ENCODE results near the gene PTGER2. TPM values are rescaled to one million over a fixed set of nuclear protein-coding genes. Genes with fewer than 3 reads are reported as not detected.
A peak's percentile ranks its signal among the peaks of the same experiment; 100 is the strongest.

The PTGER2 gene
- polyA plus RNA-seq, 1 donor from 2014 or later = 2.8 TPM

DNA sequence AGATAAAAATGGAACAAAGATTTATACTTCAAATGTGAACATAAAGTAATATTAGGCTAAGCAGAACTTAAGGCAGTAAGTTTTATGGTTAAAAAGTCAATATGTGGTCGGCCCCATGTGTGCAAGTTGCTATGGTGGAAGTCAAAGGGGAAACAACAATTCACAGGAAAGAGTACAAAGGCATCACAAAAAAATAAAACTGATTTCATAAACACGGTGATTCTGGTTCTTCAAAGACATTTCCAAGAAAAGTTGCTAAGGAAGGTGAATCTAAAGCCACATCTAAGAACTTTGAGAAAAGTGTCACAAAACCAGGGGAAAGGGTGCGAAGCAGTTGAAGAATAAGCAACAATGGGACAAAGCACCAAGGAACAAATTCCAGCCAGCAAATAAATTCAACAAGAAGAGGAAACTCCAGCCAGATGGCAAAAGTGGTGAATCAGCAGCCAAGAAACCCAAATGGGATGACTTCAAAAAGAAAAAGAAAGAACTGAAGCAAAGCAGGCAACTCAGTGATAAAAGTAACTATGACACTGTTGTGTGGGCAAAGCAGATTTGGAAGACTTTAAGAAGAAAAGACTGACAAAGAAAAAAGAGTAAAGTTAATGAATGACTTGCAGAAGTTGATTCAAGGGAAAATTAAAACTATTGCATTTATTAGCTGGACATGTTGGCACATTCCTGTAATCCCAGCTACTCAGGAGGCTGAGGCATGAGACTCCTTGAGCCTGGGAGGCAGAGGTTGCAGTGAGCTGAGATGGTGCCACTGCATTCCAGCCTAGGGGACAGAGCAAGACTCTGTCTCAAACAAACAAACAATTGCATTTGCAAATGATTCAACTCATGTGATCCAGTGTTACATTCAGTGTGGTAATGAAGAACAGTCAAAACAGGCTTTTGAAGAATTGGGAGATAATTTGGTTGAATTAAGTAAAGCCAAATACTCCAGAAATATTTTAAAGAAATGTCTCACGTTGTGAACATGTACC is 27.2 kb upstream of the PTGER2 start:
- Mint-ChIP-seq H3K27me3 (peaks cover 25% of the 10 kb centered on the region), H3K36me3 (peaks cover 1% of the 10 kb centered on the region), H3K9me3 (peaks cover 0 to 5% (median 0%) of the 10 kb centered on the region in 3 donors), H3K4me1 (no peaks in the 10 kb centered on the region), H3K27ac (no peak overlapping the region), H3K4me3 (no peak overlapping the region)

- no peak overlapping the region for H3K27ac Mint-ChIP-seq
- no peaks in the 10 kb centered on the region for H3K9me3 Mint-ChIP-seq
- no peaks in the 10 kb centered on the region for H3K36me3 Mint-ChIP-seq
- no peak overlapping the region for H3K4me3 Mint-ChIP-seq
- no peaks in the 10 kb centered on the region for H3K4me1 Mint-ChIP-seq
- H3K27me3 Mint-ChIP-seq = peaks cover 1% of the 10 kb centered on the region
Measured at GRCh38 chr14:52296378-52296777, 17.7 kb upstream of the PTGER2 start.

- no peak overlapping the region for H3K27ac Mint-ChIP-seq
- no peaks in the 10 kb centered on the region for H3K4me1 Mint-ChIP-seq
- H3K9me3 Mint-ChIP-seq = no peaks in the 10 kb centered on the region
- H3K36me3 Mint-ChIP-seq = no peaks in the 10 kb centered on the region
- H3K4me3 Mint-ChIP-seq = no peak overlapping the region
- H3K27me3 Mint-ChIP-seq = peaks cover 11% of the 10 kb centered on the region
Measured at GRCh38 chr14:52298795-52299194, 15.3 kb upstream of the PTGER2 start.

GRCh38 chr14:52299692-52300278 is 14.3 kb upstream of the PTGER2 start:
- peaks cover 14% of the 10 kb centered on the region for H3K27me3 Mint-ChIP-seq
- no peak overlapping the region for H3K4me3 Mint-ChIP-seq
- H3K9me3 Mint-ChIP-seq = no peaks in the 10 kb centered on the region
- no peaks in the 10 kb centered on the region for H3K36me3 Mint-ChIP-seq
- H3K4me1 Mint-ChIP-seq = no peaks in the 10 kb centered on the region
- no peak overlapping the region for H3K27ac Mint-ChIP-seq

GRCh38 chr14:52303236-52303635 is 10.9 kb upstream of the PTGER2 start:
- no peak overlapping the region for H3K4me3 Mint-ChIP-seq
- H3K27me3 Mint-ChIP-seq = peaks cover 14% of the 10 kb centered on the region
- H3K27ac Mint-ChIP-seq = peak overlapping the region in 1 of 3 donors; percentile 4
- no peaks in the 10 kb centered on the region for H3K4me1 Mint-ChIP-seq
- no peaks in the 10 kb centered on the region for H3K9me3 Mint-ChIP-seq
- peaks cover 2% of the 10 kb centered on the region for H3K36me3 Mint-ChIP-seq

DNA sequence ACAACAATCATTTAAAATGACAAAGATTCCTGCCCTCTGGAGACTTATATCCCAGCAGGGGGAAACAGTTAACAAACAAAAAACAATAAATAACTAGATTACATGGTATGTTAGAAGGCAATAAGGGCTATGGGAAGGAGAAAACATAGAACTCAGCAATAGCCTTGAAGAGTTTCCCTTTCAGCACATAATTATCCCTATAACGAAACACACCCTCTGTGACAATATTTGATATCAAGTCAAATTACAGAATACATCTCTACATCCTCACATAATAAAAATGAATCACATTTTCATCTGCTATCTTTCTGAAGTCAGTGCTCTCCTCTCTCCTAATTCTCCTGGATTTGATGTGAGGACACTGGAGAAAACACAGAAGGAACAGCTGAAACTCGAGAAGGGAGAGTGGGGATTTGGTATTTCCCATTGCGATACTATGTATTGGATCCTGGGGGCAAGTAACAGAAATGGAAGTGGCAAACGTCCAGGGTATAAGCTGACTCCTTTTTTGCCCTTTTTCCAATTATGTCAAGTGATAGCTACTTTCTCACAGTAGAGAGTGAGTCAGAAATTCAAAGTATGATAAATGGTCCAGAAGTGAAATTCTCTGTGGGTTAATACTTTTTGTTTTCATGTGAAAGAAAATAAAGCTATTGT is 9.7 kb upstream of the PTGER2 start:
- Mint-ChIP-seq H3K36me3 (peaks cover 2% of the 10 kb centered on the region), H3K4me3 (no peak overlapping the region), H3K27me3 (peaks cover 14% of the 10 kb centered on the region), H3K27ac (no peak overlapping the region), H3K9me3 (no peaks in the 10 kb centered on the region), H3K4me1 (no peaks in the 10 kb centered on the region)

- no peaks in the 10 kb centered on the region for H3K4me1 Mint-ChIP-seq
- H3K36me3 Mint-ChIP-seq = peaks cover 2% of the 10 kb centered on the region
- no peak overlapping the region for H3K27ac Mint-ChIP-seq
- H3K27me3 Mint-ChIP-seq = peaks cover 14% of the 10 kb centered on the region
- no peak overlapping the region for H3K4me3 Mint-ChIP-seq
- H3K9me3 Mint-ChIP-seq = no peaks in the 10 kb centered on the region
Measured at GRCh38 chr14:52305014-52305413, 9.1 kb upstream of the PTGER2 start.

- H3K27ac Mint-ChIP-seq = no peak overlapping the region
- peaks cover 2% of the 10 kb centered on the region for H3K36me3 Mint-ChIP-seq
- peaks cover 13 to 14% (median 13%) of the 10 kb centered on the region in 3 donors for H3K4me1 Mint-ChIP-seq
- H3K4me3 Mint-ChIP-seq = no peak overlapping the region
- peaks cover 18% of the 10 kb centered on the region for H3K27me3 Mint-ChIP-seq
- no peaks in the 10 kb centered on the region for H3K9me3 Mint-ChIP-seq
Measured at GRCh38 chr14:52307376-52307775, 6.7 kb upstream of the PTGER2 start.

GRCh38 chr14:52307905-52308304 is 6.2 kb upstream of the PTGER2 start:
- Mint-ChIP-seq H3K4me1 (peaks cover 14 to 17% (median 14%) of the 10 kb centered on the region in 3 donors), H3K9me3 (no peaks in the 10 kb centered on the region), H3K4me3 (no peak overlapping the region), H3K27ac (no peak overlapping the region), H3K27me3 (peaks cover 15% of the 10 kb centered on the region), H3K36me3 (peaks cover 2% of the 10 kb centered on the region)

DNA sequence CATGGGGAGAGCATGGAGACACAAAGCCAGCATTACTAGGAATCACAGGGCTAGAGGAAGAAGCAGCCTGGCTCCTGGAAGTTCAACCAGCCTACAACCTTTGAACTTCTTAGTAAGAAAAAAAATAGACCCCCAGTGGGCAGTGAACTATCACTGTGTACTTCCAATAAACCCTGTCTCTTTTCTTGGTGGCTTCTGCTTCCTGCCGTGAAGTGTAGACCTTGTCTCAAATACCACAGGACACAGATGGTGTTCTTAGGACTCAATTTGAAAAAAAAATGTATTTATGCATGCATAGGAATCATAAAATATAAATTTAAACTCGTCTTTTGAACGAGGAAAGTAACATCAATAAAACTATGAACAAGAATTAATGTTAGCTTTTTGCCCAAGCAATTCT is 3.6 kb upstream of the PTGER2 start:
- peaks cover 31% of the 10 kb centered on the region for H3K27me3 Mint-ChIP-seq
- no peak overlapping the region for H3K4me3 Mint-ChIP-seq
- peaks cover 2% of the 10 kb centered on the region for H3K36me3 Mint-ChIP-seq
- H3K9me3 Mint-ChIP-seq = peaks cover 0 to 2% (median 0%) of the 10 kb centered on the region in 3 donors
- no peak overlapping the region for H3K27ac Mint-ChIP-seq
- H3K4me1 Mint-ChIP-seq = peaks cover 25 to 28% (median 26%) of the 10 kb centered on the region in 3 donors

DNA sequence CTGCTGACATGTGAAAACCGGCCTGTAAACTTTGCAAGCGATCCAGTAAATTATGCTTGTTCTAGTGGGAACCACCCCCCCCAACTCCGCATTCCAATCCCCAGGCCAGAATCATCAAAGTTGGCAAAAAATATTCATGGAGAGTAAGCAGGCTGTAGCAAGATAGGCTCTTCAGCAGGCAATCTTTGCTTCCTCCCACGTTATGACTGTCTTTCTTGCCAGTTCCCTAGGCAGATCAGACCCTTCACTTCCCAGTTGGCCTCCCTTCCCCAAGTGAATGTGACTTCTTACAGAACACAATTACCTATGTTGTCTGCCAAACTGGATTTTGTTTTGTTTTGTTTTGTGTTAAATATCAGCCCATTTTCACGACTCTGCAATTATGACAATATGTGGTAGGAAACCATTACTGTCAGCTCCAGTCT is 1.2 kb upstream of the PTGER2 start:
- Mint-ChIP-seq H3K4me3 (peak overlapping the region; percentile 18 to 70 (median 54)), H3K27me3 (peaks cover 50% of the 10 kb centered on the region), H3K9me3 (peaks cover 0 to 2% (median 0%) of the 10 kb centered on the region in 3 donors), H3K27ac (peak overlapping the region in 1 of 3 donors; percentile 53), H3K4me1 (peaks cover 27 to 30% (median 28%) of the 10 kb centered on the region in 3 donors), H3K36me3 (no peaks in the 10 kb centered on the region)

GRCh38 chr14:52313462-52313861 is 650 bp upstream of the PTGER2 start:
- peak overlapping the region in 2 of 3 donors; percentile 53 to 58 for H3K27ac Mint-ChIP-seq
- H3K9me3 Mint-ChIP-seq = peaks cover 0 to 2% (median 0%) of the 10 kb centered on the region in 3 donors
- H3K36me3 Mint-ChIP-seq = no peaks in the 10 kb centered on the region
- H3K4me3 Mint-ChIP-seq = peak overlapping the region; percentile 52 to 86 (median 64)
- peaks cover 53% of the 10 kb centered on the region for H3K27me3 Mint-ChIP-seq
- H3K4me1 Mint-ChIP-seq = peaks cover 27 to 30% (median 28%) of the 10 kb centered on the region in 3 donors

- Mint-ChIP-seq H3K4me3 (peak overlapping the region; percentile 84 to 96 (median 88)), H3K9me3 (peaks cover 0 to 5% (median 0%) of the 10 kb centered on the region in 3 donors), H3K4me1 (peaks cover 27 to 30% (median 28%) of the 10 kb centered on the region in 3 donors), H3K36me3 (no peaks in the 10 kb centered on the region), H3K27ac (peak overlapping the region in 2 of 3 donors; percentile 23 to 82), H3K27me3 (peaks cover 53% of the 10 kb centered on the region)
Measured at GRCh38 chr14:52314595-52315354, 663 bp downstream of the PTGER2 start.

GRCh38 chr14:52315355-52315718 is 1.2 kb downstream of the PTGER2 start:
- H3K4me1 Mint-ChIP-seq = peaks cover 27 to 30% (median 28%) of the 10 kb centered on the region in 3 donors
- H3K27me3 Mint-ChIP-seq = peaks cover 55% of the 10 kb centered on the region

More at GRCh38 chr14:52315355-52315718, 1.2 kb downstream of the PTGER2 start:
- Mint-ChIP-seq H3K4me3 (peak overlapping the region; percentile 84 to 96 (median 88)), H3K36me3 (no peaks in the 10 kb centered on the region), H3K27ac (no peak overlapping the region), H3K9me3 (peaks cover 0 to 5% (median 0%) of the 10 kb centered on the region in 3 donors)
